SK-N-SH treated with all-trans-retinoic acid at 6 μM for 48 hours (cell line): ENCODE measurements around the gene NEK11.

Experiments
- ATAC-seq: fragments of 200-7000 bp; cut with Tn5 transposase; 3 replicates; pipeline ENCODE4 v1.9.1; 2020; ENCODE audit warnings: mild to moderate bottlenecking, moderate library complexity
- ARNTL ChIP-seq: fragments of 450-650 bp; formaldehyde crosslinking; IDR thresholded peaks from 2 replicates; pipeline ENCODE4 v1.5.0; 2020; ENCODE audit warnings: low read depth, mild to moderate bottlenecking, moderate library complexity, borderline replicate concordance
- BACH2 ChIP-seq: fragments of 250-450 bp; sonication (Bioruptor Pico); IDR thresholded peaks from 2 replicates; pipeline ENCODE4 v1.9.0; 2021; ENCODE audit warnings: mild to moderate bottlenecking, borderline replicate concordance
- CSRNP3 ChIP-seq: fragments of 250-450 bp; sonication (Bioruptor Pico); IDR thresholded peaks from 2 replicates; pipeline ENCODE4 v1.5.1; 2021; ENCODE audit warnings: mild to moderate bottlenecking, moderate library complexity
- ISL1 ChIP-seq: fragments of 250-450 bp; sonication (Bioruptor Pico); IDR thresholded peaks from 2 replicates; pipeline ENCODE4 v2.1.2; 2022; ENCODE audit warnings: mild to moderate bottlenecking, moderate library complexity
- OSR1 ChIP-seq: fragments of 250-450 bp; sonication (Bioruptor Pico); IDR thresholded peaks from 2 replicates; pipeline ENCODE4 v1.8.0; 2022; ENCODE audit warnings: moderate library complexity, mild to moderate bottlenecking, inconsistent platforms
- PATZ1 ChIP-seq: fragments of 250-450 bp; sonication (Bioruptor Pico); IDR thresholded peaks from 2 replicates; pipeline ENCODE4 v1.8.0; 2020; ENCODE audit warnings: mild to moderate bottlenecking, moderate library complexity, borderline replicate concordance
- PPARA ChIP-seq: fragments of 250-450 bp; sonication (Bioruptor Pico); IDR thresholded peaks from 2 replicates; pipeline ENCODE4 v1.5.0; 2020; ENCODE audit warnings: mild to moderate bottlenecking, borderline replicate concordance
- SNAI2 ChIP-seq: fragments of 250-450 bp; sonication (Bioruptor Pico); IDR thresholded peaks from 2 replicates; pipeline ENCODE4 v1.5.0; 2020; ENCODE audit warnings: mild to moderate bottlenecking, moderate library complexity
- TCF4 ChIP-seq: fragments of 250-450 bp; sonication (Bioruptor Pico); IDR thresholded peaks from 2 replicates; pipeline ENCODE4 v1.8.0; 2021; ENCODE audit warnings: mild to moderate bottlenecking, moderate library complexity, borderline replicate concordance
- TOX ChIP-seq: fragments of 250-450 bp; sonication (Bioruptor Pico); IDR thresholded peaks from 2 replicates; pipeline ENCODE4 v1.8.0; 2021; ENCODE audit warnings: mild to moderate bottlenecking, moderate library complexity, borderline replicate concordance
- TSHZ2 ChIP-seq: fragments of 250-450 bp; sonication (Bioruptor Pico); IDR thresholded peaks from 2 replicates; pipeline ENCODE4 v1.5.0; 2020; ENCODE audit warnings: mild to moderate bottlenecking, moderate library complexity
- ZFP3 ChIP-seq: fragments of 250-450 bp; sonication (Bioruptor Pico); IDR thresholded peaks from 2 replicates; pipeline ENCODE4 v1.5.0; 2020; ENCODE audit warnings: mild to moderate bottlenecking, moderate library complexity
- ZNF565 ChIP-seq: fragments of 450-650 bp; formaldehyde crosslinking; conservative IDR thresholded peaks from 2 replicates; pipeline ENCODE4 v1.5.0; 2020; ENCODE audit warnings: low read depth, mild to moderate bottlenecking, moderate library complexity
- ZNF8 ChIP-seq: fragments of 450-650 bp; formaldehyde crosslinking; IDR thresholded peaks from 2 replicates; pipeline ENCODE4 v1.5.0; 2020; ENCODE audit warnings: mild to moderate bottlenecking, moderate library complexity

NEK11 gene

DNA sequence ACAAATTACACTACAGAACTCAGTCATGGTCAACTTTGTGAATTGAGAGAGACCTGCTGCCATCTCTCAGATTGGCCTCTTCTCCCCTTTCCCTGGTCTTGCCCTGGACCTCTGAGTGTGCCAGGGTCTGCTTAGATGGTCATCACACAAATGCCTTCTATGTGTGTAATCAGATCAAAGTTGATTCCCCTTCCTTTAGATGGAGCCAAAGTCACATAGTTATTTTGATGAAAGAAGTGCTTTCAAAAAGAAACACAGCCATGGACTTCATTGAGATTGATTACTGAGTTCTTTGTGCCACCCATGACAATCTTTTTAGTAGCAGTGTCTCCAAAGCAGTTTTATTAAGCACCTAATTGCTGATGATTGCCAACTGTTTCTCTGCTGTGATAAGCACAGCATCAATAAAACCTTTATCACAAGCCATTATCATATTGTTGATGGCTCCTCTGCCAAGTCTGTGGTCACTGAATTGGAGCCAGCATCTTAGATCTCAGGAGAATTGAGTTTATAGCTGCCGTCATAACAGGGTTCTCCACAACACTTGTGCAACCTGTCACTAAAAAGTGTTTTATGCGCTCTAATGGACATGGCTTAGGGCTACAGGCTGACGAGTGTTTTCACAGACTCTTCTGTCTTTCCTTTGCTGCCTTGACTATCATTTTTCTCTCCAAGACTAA lies 205.2 kb downstream of the NEK11 start:
- TF ChIP-seq TCF4 (0 out of 2 replicates have a peak, but pooled peaks have one; percentile 48), PATZ1 (0 out of 2 replicates have a peak, but pooled peaks have one; percentile 16), ZNF8 (CRISPR knock-in tag) (no peak), PPARA (CRISPR knock-in tag) (no peak), TSHZ2 (CRISPR knock-in tag) (peak; percentile 65; the same call in 1 of the 2 replicates), ISL1 (CRISPR knock-in tag) (peak; percentile 54)
- ATAC-seq = peak; percentile 39; the same call in 1 of the 3 replicates

GRCh38 chr3:131232711-131233267 lies 206.1 kb downstream of the NEK11 start:
- ATAC-seq = no peak
- TF ChIP-seq ZNF565 (CRISPR knock-in tag) (no peak), SNAI2 (CRISPR knock-in tag) (no peak), CSRNP3 (no peak), TOX (CRISPR knock-in tag) (no peak), BACH2 (CRISPR knock-in tag) (no peak)
- TF ChIP-seq, all 23 proteins: peak for 0

- peak; percentile 79 for ATAC-seq
- TF ChIP-seq PATZ1 = no peak
- TF ChIP-seq TSHZ2 (CRISPR knock-in tag) = peak; percentile 42; the same call in 1 of the 2 replicates
- no peak for TF ChIP-seq SNAI2 (CRISPR knock-in tag)
- no peak for TF ChIP-seq OSR1 (CRISPR knock-in tag)
- TF ChIP-seq ISL1 (CRISPR knock-in tag) = peak; percentile 64; the same call in 1 of the 2 replicates
- peak; percentile 68 for TF ChIP-seq TCF4
Observed at GRCh38 chr3:131233900-131234668, 207.4 kb downstream of the NEK11 start.

DNA sequence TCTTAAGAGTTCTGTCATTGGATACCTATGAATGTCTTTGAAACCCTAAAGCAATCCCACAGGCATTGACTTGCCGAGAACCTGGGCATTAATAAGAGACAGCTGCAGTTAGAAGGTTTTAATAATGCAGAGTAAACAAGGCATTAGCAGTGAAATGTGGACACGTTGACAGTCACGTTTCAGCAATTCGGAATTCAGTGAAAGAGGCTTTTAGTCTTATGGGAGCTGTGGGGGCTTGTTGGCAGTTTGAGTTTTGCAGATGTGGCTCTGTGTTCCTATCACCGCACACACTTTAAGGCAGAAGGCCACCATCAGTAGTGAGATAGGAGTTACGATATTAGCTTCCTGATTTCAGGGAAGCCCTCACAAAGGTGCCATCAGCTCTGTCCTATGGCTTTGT lies 209.7 kb downstream of the NEK11 start:
- ATAC-seq = no peak
- TF ChIP-seq PPARA (CRISPR knock-in tag) (no peak), ZNF8 (CRISPR knock-in tag) (no peak), ARNTL (no peak), ZFP3 (CRISPR knock-in tag) (no peak)
